GF-D8 (cell line): ENCODE data around the gene ADGRA1.
"Not testable (repeated sequence)": the region's sequence is repeated elsewhere in the genome, so short reads cannot be mapped to it uniquely, and the experiment has no call there.

Source experiments
- DNase-seq: peaks from one replicate; lab custom pipeline; 2025; lab: John Stamatoyannopoulos, UW

The ADGRA1 gene

GRCh38 chr10:133087679-133088178 is at the start of gene ADGRA1:
TSS of gene ADGRA1 (plus strand) at chr10:133087924. CDS start at chr10:133088910, 986 bp downstream.
- no peak for DNase-seq

GRCh38 chr10:133038036-133038823 is 49.5 kb upstream of the ADGRA1 start:
- no peak for DNase-seq

- no peak for DNase-seq
Observed at GRCh38 chr10:133039107-133039802, 48.5 kb upstream of the ADGRA1 start.

- DNase-seq = no peak
Observed at GRCh38 chr10:133039803-133040165, 47.9 kb upstream of the ADGRA1 start.

- no peak for DNase-seq
Observed at GRCh38 chr10:133040198-133040597, 47.5 kb upstream of the ADGRA1 start.

GRCh38 chr10:133041101-133041500 is 46.6 kb upstream of the ADGRA1 start:
- no peak for DNase-seq

- no peak for DNase-seq
Observed at GRCh38 chr10:133042061-133042460, 45.7 kb upstream of the ADGRA1 start.

- no peak for DNase-seq
Observed at GRCh38 chr10:133042816-133043215, 44.9 kb upstream of the ADGRA1 start.

- DNase-seq = no peak
Observed at GRCh38 chr10:133043541-133044225, 44.0 kb upstream of the ADGRA1 start.

GRCh38 chr10:133044401-133044811 is 43.3 kb upstream of the ADGRA1 start:
- no peak for DNase-seq

GRCh38 chr10:133045556-133046389 is 42.0 kb upstream of the ADGRA1 start:
- DNase-seq = no peak

GRCh38 chr10:133046390-133046765 is 41.3 kb upstream of the ADGRA1 start:
- no peak for DNase-seq

GRCh38 chr10:133047526-133048123 is 40.1 kb upstream of the ADGRA1 start:
- no peak for DNase-seq

- no peak for DNase-seq
Observed at GRCh38 chr10:133048266-133048665, 39.5 kb upstream of the ADGRA1 start.

GRCh38 chr10:133048926-133049325 is 38.8 kb upstream of the ADGRA1 start:
- no peak for DNase-seq

GRCh38 chr10:133049639-133050038 is 38.1 kb upstream of the ADGRA1 start:
- no peak for DNase-seq

- DNase-seq = no peak
Observed at GRCh38 chr10:133050371-133050770, 37.4 kb upstream of the ADGRA1 start.

GRCh38 chr10:133052076-133052475 is 35.6 kb upstream of the ADGRA1 start:
- no peak for DNase-seq

GRCh38 chr10:133053527-133054133 is 34.1 kb upstream of the ADGRA1 start:
- DNase-seq = not testable (repeated sequence)

GRCh38 chr10:133055470-133055869 is 32.3 kb upstream of the ADGRA1 start:
- no peak for DNase-seq

GRCh38 chr10:133056001-133056400 is 31.7 kb upstream of the ADGRA1 start:
- DNase-seq = no peak
